ENCODE results near the gene ZNRF1. TPM values are rescaled to one million over a fixed set of nuclear protein-coding genes. Genes with fewer than 3 reads are reported as not detected.
"Not testable (repeated sequence)": the region's sequence is repeated elsewhere in the genome, so short reads cannot be mapped to it uniquely, and the experiment has no call there.

ZNRF1 gene
- polyA plus RNA-seq, 1 donor: 53.4 TPM

DNA sequence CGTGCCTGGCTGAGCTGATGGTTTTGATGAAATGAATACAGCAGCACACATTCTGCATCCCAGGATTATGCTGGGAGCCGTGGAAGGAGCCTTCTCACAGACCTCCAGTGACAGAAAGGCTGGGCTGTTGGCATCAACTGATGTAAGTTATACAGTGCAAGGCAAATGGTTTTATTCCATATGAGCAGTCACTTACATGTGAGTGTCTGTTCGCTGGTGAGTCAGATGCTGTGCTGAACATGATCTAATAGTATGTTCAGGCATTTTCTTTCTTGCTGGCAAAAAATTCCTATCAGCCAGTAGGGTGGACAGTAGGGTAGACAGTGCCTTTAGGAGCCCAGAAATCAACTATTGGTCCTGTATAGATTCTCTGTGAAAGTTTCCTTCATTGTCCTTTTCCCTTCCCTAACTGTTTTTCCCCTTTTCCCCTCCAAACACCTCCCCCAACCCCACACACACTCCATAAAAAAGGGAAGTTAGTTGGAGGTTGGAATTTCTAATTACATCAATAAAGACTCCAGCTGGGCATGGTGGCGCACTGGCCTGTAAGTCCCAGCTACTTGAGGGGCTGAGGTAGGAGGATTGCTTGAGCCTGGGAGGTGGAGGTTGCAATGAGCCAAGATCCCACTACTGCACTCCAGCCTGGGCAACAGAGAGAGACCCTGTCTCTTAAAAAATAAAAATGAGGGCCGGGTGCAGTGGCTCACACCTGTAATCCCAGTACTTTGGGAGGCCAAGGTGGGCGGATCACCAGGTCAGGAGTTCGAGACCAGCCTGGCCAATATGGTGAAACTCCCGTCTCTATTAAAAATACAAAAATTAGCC is 81.6 kb downstream of the ZNRF1 start:
- no peak for DNase-seq

DNA sequence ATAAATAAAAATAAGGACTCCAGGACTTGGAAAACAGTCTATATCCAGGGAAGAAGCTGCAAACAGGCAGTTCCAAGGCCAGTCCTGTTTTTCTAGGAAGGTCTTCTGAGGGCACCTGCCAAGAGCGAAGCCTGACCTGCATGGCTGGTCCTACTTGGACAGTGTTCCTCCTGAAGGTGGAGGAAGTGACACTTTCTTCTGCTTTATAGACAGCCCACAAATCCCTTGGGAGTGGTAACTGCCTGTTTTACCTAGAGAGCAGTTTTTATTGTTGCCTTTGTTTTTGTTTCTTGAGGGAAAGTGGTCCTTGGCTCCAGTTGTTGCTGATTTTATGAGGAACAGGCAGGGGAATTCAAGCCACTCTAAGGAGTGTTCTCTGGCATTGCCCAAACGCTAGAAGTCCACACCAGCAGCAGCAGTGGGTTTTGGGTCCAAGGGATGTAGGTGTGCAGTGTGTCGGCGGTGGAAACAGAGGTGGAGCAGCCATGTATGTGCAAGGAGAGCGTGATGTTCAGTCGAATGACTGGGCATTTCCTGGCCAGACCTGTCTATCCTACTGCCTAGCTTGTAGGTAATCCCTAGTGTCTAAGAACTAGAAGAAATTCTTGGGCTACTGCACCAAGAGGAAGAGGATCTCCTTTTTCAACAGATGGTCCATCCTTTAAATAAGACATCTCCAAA is 82.5 kb downstream of the ZNRF1 start:
- no peak for DNase-seq

DNA sequence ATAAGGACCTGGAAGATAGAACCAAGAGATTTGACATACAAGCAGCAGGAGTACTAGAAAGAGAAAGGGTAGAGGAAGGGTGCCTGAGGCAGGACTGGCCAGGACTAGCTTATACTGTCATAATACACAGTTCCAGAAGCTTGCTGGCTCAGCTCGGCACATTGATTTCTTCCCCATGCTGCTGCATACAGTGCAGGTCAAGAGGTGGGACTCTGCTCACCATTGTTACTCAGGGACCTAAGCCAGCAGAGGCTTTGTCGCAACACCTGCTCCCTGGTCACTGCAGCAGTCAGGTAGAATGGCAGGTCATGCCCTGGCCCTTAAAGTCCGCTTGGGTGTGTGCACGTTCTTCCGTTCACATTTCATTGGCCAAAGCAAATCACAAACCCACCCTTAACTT is 85.0 kb downstream of the ZNRF1 start:
- no peak for DNase-seq

DNA sequence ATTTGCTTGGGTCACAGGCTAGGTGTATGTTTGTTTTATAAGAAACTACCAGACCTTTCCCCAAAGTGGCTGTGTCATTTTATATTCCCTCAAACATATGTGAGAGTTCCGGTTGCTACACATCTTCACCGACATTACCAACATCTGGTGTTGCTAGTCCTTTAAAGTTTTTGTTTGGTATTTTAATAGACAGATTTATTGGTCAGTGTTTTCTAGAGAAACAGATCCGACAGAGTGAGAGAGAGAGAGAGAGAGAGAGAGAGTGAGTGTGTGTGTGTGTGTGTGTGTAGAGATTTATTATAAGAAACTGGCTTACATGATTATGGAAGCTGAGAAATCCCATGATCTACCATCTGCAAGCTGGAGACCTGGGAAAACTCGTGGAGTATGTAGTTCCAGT is 86.7 kb downstream of the ZNRF1 start:
- DNase-seq: no peak

- no peak for DNase-seq
Measured at GRCh38 chr16:75086281-75086680, 87.5 kb downstream of the ZNRF1 start.

GRCh38 chr16:75086688-75087374 is 88.0 kb downstream of the ZNRF1 start:
- DNase-seq: no peak

- DNase-seq: peak; percentile 67
Measured at GRCh38 chr16:75087375-75087979, 88.7 kb downstream of the ZNRF1 start.

- peak; percentile 38 for DNase-seq
Measured at GRCh38 chr16:75088216-75088615, 89.4 kb downstream of the ZNRF1 start.

DNA sequence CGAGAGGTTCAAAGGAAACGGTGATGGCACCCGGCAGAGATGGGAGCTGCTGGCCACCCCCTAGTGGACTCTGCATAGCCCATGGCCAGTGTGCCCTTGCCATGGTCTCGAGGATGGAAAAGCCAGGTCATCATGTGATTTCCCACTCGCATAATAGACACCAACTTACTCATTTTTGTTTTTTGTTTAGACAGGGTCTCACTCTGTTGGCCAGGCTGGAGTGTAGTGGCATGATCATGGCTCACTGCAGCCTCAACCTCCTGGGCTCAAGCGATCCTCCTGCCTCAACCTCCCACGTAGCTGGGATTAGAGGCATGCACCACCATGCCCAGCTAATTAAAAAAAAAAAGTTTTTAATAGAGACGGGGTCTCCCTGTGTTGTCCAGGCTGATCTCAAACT is 90.1 kb downstream of the ZNRF1 start:
- DNase-seq: no peak

GRCh38 chr16:75089486-75090202 is 90.8 kb downstream of the ZNRF1 start:
- DNase-seq: no peak

- not testable (repeated sequence) for DNase-seq
Measured at GRCh38 chr16:75090899-75091298, 92.1 kb downstream of the ZNRF1 start.

- DNase-seq: not testable (repeated sequence)
Measured at GRCh38 chr16:75091619-75092018, 92.8 kb downstream of the ZNRF1 start.

GRCh38 chr16:75092777-75093176 is 94.0 kb downstream of the ZNRF1 start:
- no peak for DNase-seq

DNA sequence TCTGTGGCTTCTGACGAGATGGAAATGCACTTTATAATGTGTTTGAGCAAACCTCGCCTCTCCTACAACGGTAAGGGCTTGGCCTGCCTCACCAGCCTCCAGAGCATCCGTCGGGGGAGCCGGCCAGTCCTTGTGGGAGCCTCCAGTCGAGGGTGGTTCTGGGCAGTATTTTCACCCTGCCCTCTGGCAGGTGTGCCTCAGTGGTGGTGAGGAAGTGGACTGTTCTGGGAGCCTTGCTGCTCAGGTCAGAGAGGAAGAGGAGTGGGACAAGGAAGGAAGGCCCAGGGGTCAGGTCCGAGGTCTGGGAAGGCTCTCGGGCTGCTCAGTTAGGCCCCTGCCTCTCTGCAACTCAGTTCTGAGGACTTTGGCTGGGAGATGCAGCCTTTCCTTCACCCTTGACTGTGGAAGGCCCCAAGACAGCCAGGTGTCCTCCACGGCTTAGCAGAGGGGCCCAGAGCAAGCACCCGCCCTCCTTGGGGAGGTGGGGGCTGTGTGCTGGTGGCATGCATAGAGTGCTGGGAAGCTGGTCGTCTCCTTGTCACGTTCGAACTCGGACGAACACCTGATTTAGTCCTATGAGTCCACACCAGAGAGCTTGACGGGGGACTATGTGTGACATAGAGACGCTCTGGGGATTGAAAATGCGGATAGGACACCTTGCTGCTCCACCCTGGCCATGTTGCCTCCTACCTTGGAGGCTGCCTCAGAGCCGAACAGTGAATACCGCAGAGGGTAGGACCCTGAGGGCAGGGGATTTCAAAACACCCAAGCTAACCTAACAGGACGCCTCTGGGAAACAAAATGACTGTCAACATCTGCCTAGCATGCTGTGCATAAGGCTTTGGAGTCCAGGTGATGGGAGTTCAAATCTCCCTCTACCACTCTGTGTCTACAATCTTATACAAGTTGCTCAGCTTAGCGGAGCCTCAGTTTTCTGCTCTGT is 95.0 kb downstream of the ZNRF1 start:
- no peak for DNase-seq

DNA sequence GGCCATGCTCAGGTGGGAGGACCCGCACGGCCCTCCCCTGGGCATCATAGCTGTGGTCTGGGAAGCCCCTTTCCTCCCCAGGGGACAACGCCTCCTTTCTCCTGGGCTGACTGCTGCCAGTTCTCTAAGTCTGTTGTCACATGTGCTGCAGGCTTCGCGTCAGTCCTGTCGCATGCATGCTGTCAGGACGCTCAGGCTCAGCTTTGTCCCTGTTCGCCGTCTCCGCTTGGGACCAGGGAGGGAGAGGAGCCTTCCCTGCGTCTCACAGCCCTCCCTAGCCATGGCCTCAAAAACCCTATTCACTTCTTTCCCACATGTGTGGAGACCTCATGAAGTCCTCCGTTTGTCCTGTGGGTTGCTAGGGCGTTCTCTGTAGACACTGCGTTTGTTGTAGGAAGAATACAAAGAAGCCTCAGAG is 96.4 kb downstream of the ZNRF1 start:
- no peak for DNase-seq

- peak; percentile 43 for DNase-seq
Measured at GRCh38 chr16:75096656-75097055, 97.8 kb downstream of the ZNRF1 start.

- DNase-seq: no peak
Measured at GRCh38 chr16:75097191-75097761, 98.5 kb downstream of the ZNRF1 start.

DNA sequence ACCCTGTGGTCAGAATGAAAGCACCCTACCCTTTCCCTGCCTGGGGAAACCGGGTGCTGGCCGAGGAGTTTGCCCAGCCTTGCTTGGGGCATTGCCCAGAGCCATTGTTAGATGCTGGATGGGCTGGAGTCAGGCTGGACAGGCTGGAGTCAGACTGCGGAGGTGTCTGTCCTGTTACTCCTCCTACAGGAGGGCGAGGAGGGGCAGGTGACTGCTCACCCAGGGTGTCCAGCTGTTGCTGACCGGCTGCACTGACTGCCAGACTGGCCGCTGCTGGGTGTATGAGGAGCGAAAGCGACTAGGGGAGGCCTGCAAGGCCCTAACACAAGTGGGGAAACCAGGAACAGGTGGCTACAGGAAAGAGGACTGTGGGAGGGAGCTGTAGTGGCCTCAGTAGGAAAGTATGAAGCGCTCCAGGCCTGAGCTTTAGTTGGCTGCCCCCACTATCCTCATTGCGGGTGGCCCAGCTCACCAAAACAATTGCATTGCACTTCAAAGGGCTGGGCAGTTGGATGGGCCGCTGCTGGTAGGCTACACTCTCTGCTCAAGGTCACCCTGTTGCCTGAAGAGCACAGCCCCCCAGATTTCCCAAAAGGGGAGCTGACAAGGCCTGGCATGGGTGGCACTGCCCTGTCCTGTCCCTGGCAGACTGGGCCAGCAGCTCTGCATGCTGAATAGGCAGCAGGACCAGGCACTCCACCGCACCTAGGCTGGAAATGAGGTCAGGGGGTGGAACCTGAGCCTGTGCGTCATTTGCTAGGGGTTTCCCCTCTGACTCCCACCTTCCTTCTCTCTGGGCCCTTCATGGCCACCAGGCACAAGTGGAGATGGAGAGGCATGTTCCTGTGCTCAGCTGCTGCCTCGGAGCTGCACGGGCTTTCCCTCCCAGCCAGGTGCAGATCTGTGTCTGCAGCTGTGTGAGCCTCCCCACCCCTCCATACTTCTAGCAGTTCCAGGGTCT is 99.4 kb downstream of the ZNRF1 start:
- no peak for DNase-seq

GRCh38 chr16:75099075-75099667 is 100.3 kb downstream of the ZNRF1 start:
- no peak for DNase-seq
